Liver (tissue), 9 donors: ENCODE measurements around the gene ADCY10. TPM values are rescaled to one million over a fixed set of nuclear protein-coding genes. Genes with fewer than 3 reads are reported as not detected.

Source experiments
- DNase-seq: peaks from one replicate; pipeline ENCODE4 v3.0.0-alpha.2; 2017; ENCODE audit warnings: low spot score
- H3K27ac ChIP-seq, 2 donors: one replicate each; pipeline ENCODE4 v1.7.0; 2013; ENCODE audit warnings: inconsistent platforms in 2 of 2, low read length in 2 of 2, control low read depth in 1 of 2, low read depth in 1 of 2, mild to moderate bottlenecking in 1 of 2
- H3K27me3 ChIP-seq, 4 donors: one replicate each; pipeline versions ENCODE4 v1.6.1 to v1.7.0; 2013; ENCODE audit warnings: low read length in 3 of 4, inconsistent platforms in 1 of 4, mild to moderate bottlenecking in 1 of 4, moderate library complexity in 1 of 4; ENCODE audit not compliant: control insufficient read depth in 4 of 4, insufficient read depth in 4 of 4
- H3K36me3 ChIP-seq, 4 donors: one replicate each; pipeline versions ENCODE4 v1.6.1 to v1.7.0; 2013; ENCODE audit warnings: low read length in 3 of 4, mild to moderate bottlenecking in 3 of 4, low read depth in 1 of 4, moderate library complexity in 1 of 4; ENCODE audit not compliant: control insufficient read depth in 4 of 4, insufficient read depth in 3 of 4
- H3K4me1 ChIP-seq, 4 donors: one replicate each; pipeline versions ENCODE4 v1.6.1 to v1.7.0; 2013; ENCODE audit warnings: low read length in 3 of 4, mild to moderate bottlenecking in 3 of 4, moderate library complexity in 1 of 4; ENCODE audit not compliant: control insufficient read depth in 4 of 4, insufficient read depth in 4 of 4
- H3K4me3 ChIP-seq, 3 donors: one replicate each; pipeline versions ENCODE4 v1.6.1 to v1.7.0; 2013; ENCODE audit warnings: low read length in 3 of 3, control low read depth in 1 of 3, low read depth in 1 of 3, mild to moderate bottlenecking in 1 of 3
- H3K9ac ChIP-seq, 2 donors: one replicate each; pipeline ENCODE4 v1.7.0; 2013; ENCODE audit warnings: low read length in 2 of 2, mild to moderate bottlenecking in 2 of 2, moderate library complexity in 2 of 2, control low read depth in 1 of 2, low read depth in 1 of 2
- H3K9me3 ChIP-seq, 4 donors: one replicate each; pipeline versions ENCODE4 v1.6.1 to v1.7.0; 2013; ENCODE audit warnings: low read length in 3 of 4; ENCODE audit not compliant: control insufficient read depth in 4 of 4
- ATF3 ChIP-seq: IDR thresholded peaks from 2 replicates; pipeline ENCODE4 v1.6.1; 2016; ENCODE audit warnings: antibody characterized with exemption
- CTCF ChIP-seq: fragments of 150-350 bp; IDR thresholded peaks from 2 replicates; pipeline ENCODE4 v1.5.1; 2017; ENCODE audit warnings: improper control_type of control experiment, low read depth, low read length; ENCODE audit not compliant: missing input control
- EGR1 ChIP-seq, 2 donors: IDR thresholded peaks; 2 replicates each; pipeline ENCODE4 v1.6.1; 2016 to 2018; ENCODE audit warnings: antibody characterized with exemption in 2 of 2, low read depth in 2 of 2
- FOXA1 ChIP-seq: IDR thresholded peaks from 2 replicates; pipeline ENCODE4 v1.6.1; 2016; ENCODE audit warnings: antibody characterized with exemption
- FOXA2 ChIP-seq: IDR thresholded peaks from 2 replicates; pipeline ENCODE4 v1.6.1; 2016; ENCODE audit warnings: antibody characterized with exemption
- GABPA ChIP-seq, 2 donors: IDR thresholded peaks in 1 of 2; conservative IDR thresholded peaks in 1 of 2; 2 replicates each; pipeline ENCODE4 v1.6.1; 2016; ENCODE audit warnings: antibody characterized with exemption in 2 of 2, mild to moderate bottlenecking in 1 of 2, moderate library complexity in 1 of 2
- HNF4A ChIP-seq, 2 donors: conservative IDR thresholded peaks; 2 replicates each; pipeline ENCODE4 v1.6.1; 2016; ENCODE audit warnings: antibody characterized with exemption in 2 of 2, mild to moderate bottlenecking in 2 of 2
- HNF4G ChIP-seq: IDR thresholded peaks from 2 replicates; pipeline ENCODE4 v1.6.1; 2016; ENCODE audit warnings: antibody characterized with exemption
- JUND ChIP-seq, 2 donors: IDR thresholded peaks; 2 replicates each; pipeline ENCODE4 v1.6.1; 2016; ENCODE audit warnings: antibody characterized with exemption in 2 of 2
- MAX ChIP-seq: IDR thresholded peaks from 2 replicates; pipeline ENCODE4 v1.6.1; 2016; ENCODE audit warnings: antibody characterized with exemption
- NR2F2 ChIP-seq: IDR thresholded peaks from 2 replicates; pipeline ENCODE4 v1.6.1; 2016; ENCODE audit warnings: antibody characterized with exemption
- RAD21 ChIP-seq, 2 donors: IDR thresholded peaks; 2 replicates each; pipeline ENCODE4 v1.6.1; 2016; ENCODE audit warnings: antibody characterized with exemption in 2 of 2, mild to moderate bottlenecking in 2 of 2
- REST ChIP-seq: IDR thresholded peaks from 2 replicates; pipeline ENCODE4 v1.6.1; 2016; ENCODE audit warnings: antibody characterized with exemption, mild to moderate bottlenecking
- RXRA ChIP-seq, 2 donors: IDR thresholded peaks; 2 replicates each; pipeline ENCODE4 v1.6.1; 2017 to 2018; ENCODE audit warnings: antibody characterized with exemption in 2 of 2, mild to moderate bottlenecking in 1 of 2
- SP1 ChIP-seq: IDR thresholded peaks from 2 replicates; pipeline ENCODE4 v1.6.1; 2018; ENCODE audit warnings: antibody characterized with exemption, mild to moderate bottlenecking
- TAF1 ChIP-seq: conservative IDR thresholded peaks from 2 replicates; pipeline ENCODE4 v1.6.1; 2016; ENCODE audit warnings: antibody characterized with exemption, mild to moderate bottlenecking
- YY1 ChIP-seq: IDR thresholded peaks from 2 replicates; pipeline ENCODE4 v1.6.1; 2016; ENCODE audit warnings: antibody characterized with exemption, mild to moderate bottlenecking
- ZBTB33 ChIP-seq: IDR thresholded peaks from 2 replicates; pipeline ENCODE4 v1.6.1; 2016; ENCODE audit warnings: antibody characterized with exemption
- WGBS: extraction: QIAGEN DNeasy Blood & Tissue Kit; methylation state at CpG from one replicate; pipeline ENCODE4 v1.1.7; 2013; 5-methylcytosine and 5-hydroxymethylcytosine counted together
- polyA plus RNA-seq, 2 donors: library from polyadenylated mRNA; stranded (reverse) in 1 of 2; unstranded in 1 of 2; fragments of 200-250 nt in 1 of 2; fragments of >200 nt in 1 of 2; fragmentation: Nextera tagmentation in 1 of 2; extraction: Ambion mirVana in 1 of 2; gene quantifications; one replicate each; pipeline versions ENCODE4 v1.2.1 to v1.2.3, GENCODE V29; 2013 to 2015
- total RNA-seq, 2 donors: library from RNA; depleted of rRNA; stranded (reverse); fragments of >200 nt; gene quantifications; one replicate each; pipeline ENCODE4 v1.2.3, GENCODE V29; 2014
- donor health status: healthy.
- donor health status: healthy.
- donor health status: healthy.
- donor health status: healthy.
- donor health status: healthy.

The ADCY10 gene
- total and polyA plus RNA-seq, 4 donors: 0.89 to 4.7 (median 2.3) TPM

GRCh38 chr1:167936930-167937708 is 23.2 kb upstream of the ADCY10 start, which contains the start of gene MPC2:
Gene MPC2, minus strand, starts transcription at chr1:167937072. Its CDS starts 1,231 bp downstream, at chr1:167935841.
- WGBS: under 1% methylated on average over 51 of the region's 51 CpGs
- peak within 1 kb of the TSS; percentile 85 to 98 (median 87) for H3K4me3 ChIP-seq
- peak within 1 kb of the TSS; percentile 84 to 99 for H3K9ac ChIP-seq
- H3K4me1 ChIP-seq: peaks cover 2 to 17% (median 10%) of the 10 kb centered on the region in 4 donors
- H3K27ac ChIP-seq: peak within 1 kb of the TSS; percentile 95 to 99
- H3K9me3 ChIP-seq: no peaks in the 10 kb centered on the region
- DNase-seq: peak; percentile 82
- TF ChIP-seq RAD21 (IDR thresholded peaks at IDR 0.05) (peak; percentile 53 to 58), NR2F2 (no peak), FOXA2 (no peak), YY1 (peak; percentile 73), REST (peak; percentile 33), RXRA (IDR thresholded peaks at IDR 0.05) (peak; percentile 31 to 35), CTCF (no peak), ZBTB33 (no peak), FOXA1 (no peak), TAF1 (peak; percentile 94), MAX (no peak), GABPA (IDR thresholded peaks at IDR 0.05 in 1 of 2, conservative IDR thresholded peaks at IDR 0.05 in 1 of 2) (no peak), JUND (IDR thresholded peaks at IDR 0.05) (no peak), ATF3 (no peak), SP1 (peak; percentile 18), HNF4G (no peak), HNF4A (conservative IDR thresholded peaks at IDR 0.05) (peak in 1 of 2 donors; percentile 24), EGR1 (IDR thresholded peaks at IDR 0.05; ENCODE audit: low read depth in 2 of 2) (peak; percentile 45 to 62)
- no peaks in the 10 kb centered on the region for H3K27me3 ChIP-seq
- no peaks in the 10 kb centered on the region for H3K36me3 ChIP-seq
